GM21825 (cell line): ENCODE measurements around the gene FOXJ2.
"Not testable (repeated sequence)": the region's sequence is repeated elsewhere in the genome, so short reads cannot be mapped to it uniquely, and the experiment has no call there.

ENCODE experiments used
- ATAC-seq: cut with Tn5 transposase; IDR thresholded peaks from one replicate; pipeline ENCODE4 v1.9.1; 2021; ENCODE audit warnings: mild to moderate bottlenecking, moderate library complexity; ENCODE audit not compliant: unreplicated experiment

FOXJ2 gene

DNA sequence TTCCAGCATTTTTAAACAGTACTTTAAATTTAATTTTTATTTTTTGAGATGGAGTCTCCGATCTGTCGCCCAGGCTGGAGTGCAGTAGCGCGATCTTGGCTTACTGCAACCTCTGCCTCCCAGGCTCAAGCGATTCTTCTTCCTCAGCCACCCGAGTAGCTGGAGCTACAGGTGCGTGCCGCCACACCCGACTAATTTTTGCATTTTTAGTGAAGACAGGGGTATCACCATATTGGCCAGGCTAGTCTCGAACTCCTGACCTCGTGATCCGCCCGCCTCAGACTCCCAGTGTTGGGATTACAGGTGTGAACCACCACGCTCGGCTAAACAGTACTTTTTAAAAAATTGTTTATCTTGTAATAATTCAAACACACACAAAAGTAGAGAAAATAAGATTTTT lies 4.2 kb upstream of the FOXJ2 start:
- no peak for ATAC-seq

DNA sequence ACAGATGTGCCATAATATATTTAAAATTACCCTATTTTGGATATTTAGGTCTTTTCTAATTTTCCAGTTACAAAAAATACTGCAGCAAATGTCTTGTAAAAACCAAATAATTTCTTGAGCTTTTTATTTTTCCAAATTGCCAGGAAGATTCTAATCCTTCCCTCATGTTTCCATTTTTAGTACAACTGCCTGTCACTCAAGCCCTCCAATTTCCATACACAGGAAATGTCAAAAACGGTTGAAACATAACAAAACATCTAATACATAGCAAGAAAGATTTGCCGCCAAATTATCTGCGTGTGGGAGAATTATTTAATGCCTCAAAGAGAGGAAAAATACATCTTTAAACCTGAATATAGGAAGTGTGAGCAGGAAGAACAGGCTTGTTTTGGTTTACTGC lies 2.3 kb upstream of the FOXJ2 start:
- ATAC-seq: no peak

DNA sequence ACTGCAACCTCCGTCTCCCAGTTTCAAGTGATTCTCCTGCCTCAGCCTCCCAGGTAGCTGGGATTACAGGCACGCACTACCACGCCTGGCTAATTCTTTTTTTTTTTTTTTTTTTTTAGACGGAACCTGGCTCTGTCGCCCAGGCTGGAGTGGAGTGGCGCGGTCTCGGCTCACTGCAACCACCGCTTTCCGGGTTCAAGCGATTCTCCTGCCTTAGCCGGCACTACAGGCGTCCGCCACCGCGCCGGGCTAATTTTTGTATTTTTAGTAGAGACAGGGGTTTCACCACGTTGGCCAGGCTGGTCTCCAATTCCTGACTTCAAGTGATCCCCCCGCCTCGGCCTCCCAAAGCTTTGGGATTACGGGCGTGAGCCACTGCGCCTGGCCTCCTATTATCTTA lies 1.5 kb upstream of the FOXJ2 start:
- ATAC-seq: not testable (repeated sequence)

- ATAC-seq: no peak
Measured at GRCh38 chr12:8031872-8032241, 659 bp upstream of the FOXJ2 start.

DNA sequence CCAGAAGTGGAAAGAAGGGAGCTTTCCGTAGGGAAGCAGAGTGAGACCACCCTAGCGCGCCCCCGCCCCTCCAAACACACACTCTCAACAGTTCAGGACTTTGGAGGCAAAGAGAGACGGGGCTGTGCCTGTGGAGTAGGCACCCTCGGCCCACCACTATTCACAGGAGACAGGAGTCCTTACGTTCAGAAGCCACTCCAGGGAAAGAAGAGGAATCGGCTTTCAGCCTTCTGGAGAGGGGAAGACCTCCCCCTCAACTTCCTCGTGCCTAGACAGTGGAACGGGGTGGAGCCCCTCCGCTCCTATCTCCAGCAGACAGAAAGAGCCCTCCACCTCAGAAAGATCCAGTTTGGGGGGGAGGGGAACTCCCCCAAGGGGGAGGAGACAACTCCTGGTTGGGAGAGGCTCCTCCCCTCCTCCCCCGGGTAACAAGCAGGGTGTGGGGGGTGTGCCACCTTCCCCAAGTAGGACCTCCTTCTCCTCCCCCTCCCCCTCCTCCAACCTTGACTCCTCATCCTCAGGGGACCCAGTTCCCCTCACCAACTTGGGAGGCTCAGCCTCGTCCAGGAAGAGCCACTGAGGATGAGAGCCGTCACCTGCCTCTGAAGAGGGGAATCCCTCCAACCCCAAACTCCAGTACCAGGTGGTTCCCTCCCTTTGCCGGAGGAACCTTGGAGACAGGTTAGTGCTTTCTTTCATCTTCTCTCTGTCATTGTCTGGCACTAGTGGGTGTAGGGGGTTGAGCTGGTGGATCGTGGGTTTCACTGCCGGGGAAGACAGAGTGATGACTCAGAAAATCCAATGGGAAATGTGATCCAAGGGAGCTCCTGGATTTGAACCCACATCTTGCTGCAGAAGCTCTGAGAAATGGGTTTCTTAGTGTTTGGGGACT lies 883 bp downstream of the FOXJ2 start:
- no peak for ATAC-seq

GRCh38 chr12:8034802-8035201 lies 2.3 kb downstream of the FOXJ2 start:
- no peak for ATAC-seq

DNA sequence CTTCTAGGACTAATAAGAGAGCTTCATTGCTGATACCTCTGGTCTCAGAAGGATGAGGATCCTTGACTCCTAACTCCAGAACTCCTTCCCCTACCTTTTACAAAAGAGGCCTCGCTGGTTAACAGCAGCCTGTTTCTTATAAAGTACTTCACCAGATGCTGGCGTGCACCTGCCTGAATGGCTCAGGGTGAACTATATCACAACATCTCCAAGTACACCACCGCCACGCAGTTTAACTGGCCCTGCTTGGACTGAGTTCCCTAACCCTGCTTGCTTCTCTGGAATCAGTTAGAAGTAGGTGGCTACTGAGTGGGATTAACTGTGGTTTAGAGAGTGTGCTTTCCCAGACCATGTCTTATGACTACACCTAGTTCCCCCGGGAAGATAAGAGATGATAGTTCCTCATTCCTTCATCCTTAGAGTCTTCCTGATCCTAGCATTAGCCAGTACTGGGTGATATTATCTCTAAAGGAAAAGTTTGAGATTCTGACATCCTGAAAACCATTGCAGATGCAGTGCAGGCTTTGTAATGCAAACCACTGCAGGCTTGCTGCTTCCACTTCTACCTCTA lies 3.0 kb downstream of the FOXJ2 start:
- ATAC-seq: no peak

- no peak for ATAC-seq
Measured at GRCh38 chr12:8036346-8036745, 3.8 kb downstream of the FOXJ2 start.

DNA sequence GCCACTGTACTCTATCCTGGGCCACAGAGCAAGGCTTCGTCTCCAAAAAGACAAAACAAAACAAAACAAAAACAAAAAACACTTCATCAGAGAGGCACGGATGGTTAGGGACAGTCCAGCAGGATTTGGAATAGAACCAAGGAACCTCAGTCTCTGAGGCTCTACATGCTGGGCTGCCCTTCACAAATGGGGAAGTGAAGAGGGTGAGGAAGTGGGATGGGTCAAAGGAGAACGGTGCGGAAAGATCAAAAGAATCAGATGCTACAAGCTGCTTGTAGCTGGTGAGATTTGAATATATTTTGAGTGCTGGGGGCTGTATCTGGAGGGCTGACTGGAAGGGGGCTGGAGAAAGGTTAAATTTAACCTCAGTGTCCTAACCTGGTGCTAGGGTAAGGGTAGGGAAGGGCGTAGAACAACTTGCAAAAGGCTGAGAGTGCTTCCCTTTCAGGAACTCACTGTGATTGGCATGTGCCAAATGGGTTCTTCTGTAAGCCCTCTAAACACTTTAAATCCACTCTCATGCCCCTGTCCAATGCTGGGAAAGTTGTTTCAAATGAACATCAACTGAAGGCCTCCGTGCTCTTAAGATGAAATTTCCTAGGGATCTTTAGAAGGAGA lies 4.6 kb downstream of the FOXJ2 start:
- ATAC-seq: no peak

DNA sequence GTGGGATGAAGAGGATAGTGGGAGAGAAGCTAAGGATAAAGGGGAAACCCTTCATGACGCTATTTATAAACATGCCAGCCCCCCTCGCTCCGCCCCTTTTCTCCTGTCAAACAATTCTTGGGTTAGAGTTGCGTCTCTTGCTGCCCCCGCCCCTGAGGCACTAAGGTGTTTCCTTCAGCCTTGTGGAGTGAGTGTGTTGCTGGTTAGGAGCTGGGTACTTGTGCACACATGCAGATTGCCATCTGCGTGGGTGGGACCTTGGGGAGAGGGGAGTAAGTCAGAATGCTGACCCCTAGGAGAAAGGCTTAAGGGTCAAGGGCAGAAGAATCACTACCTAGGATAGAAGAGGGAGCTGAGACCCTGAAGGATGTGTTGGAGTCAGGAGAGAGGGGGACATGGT lies 5.4 kb downstream of the FOXJ2 start:
- no peak for ATAC-seq

DNA sequence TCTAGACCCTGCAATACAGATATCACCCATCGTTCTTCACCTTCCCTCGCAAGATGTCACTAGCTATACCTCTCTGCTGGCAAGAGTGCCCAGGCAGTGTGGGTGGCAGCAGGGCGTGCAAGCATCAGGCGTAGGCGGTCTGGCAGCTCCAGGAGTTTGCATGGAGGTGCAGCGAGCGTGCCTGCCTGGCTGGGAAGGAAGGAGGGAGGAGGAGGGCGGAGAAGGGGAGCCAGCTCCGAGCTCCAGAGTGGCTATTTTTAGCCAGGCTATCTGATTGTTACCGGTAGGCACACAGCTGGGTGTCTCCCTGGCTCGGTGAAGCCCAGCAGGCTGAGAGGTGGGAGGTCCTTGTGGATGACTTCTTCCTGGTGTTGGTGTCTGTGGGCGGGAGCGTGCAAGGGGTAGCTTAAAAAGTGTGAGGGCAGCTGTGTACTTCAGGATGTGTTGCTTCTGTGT lies 6.2 kb downstream of the FOXJ2 start:
- ATAC-seq: no peak

- no peak for ATAC-seq
Measured at GRCh38 chr12:8040791-8041190, 8.3 kb downstream of the FOXJ2 start.

GRCh38 chr12:8045952-8046944 lies 13.7 kb downstream of the FOXJ2 start:
- no peak for ATAC-seq

GRCh38 chr12:8047842-8048241 lies 15.3 kb downstream of the FOXJ2 start:
- ATAC-seq: no peak

DNA sequence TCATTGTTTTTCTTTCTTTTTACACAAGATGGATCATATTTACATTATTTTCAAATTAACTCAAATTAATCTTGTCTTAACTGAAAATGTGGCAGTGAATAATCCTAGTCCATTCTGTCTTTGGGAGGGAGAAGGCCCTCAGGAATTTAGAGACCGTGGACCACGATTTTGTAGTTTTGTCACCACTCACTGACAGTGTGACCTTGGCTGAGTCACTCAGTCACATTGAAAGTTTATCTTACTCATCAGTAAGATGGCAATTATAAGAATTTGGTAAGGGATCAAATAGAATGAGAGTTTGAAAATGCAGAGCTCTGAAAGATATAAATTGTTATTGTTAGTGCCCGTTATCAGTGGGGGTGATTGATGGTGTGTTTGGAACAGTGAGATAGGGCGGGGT lies 16.4 kb downstream of the FOXJ2 start:
- ATAC-seq: no peak

DNA sequence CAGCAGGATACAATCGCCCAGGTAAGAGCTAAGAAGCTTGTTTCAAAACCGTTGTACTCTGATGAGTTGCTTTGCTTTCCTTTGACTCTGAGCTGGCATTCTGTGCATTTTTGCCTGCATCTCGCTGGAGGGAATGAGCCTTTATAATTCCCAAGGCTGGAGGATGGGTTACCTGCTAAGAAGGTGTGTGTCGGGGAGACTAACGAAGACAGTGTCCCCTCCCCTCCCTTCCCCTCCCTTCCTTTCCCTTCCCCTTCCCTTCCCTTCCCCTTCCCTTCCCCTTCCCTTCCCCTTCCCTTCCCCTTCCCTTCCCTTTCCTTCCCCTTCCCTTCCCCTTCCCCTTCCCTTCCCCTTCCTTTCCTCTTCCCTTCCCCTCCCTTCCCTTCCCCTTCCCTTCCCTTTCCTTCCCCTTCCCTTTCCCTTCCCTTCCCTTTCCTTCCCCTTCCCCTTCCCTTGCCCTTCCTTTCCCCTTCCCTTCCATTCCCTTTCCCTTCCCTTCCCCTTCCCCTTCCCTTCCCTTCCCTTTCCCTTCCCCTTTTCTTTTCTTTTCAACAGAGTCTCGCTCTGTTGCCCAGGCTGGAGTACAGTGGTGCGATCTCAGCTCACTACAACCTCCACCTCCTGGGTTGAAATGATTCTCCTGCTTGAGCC lies 18.2 kb downstream of the FOXJ2 start:
- no peak for ATAC-seq

DNA sequence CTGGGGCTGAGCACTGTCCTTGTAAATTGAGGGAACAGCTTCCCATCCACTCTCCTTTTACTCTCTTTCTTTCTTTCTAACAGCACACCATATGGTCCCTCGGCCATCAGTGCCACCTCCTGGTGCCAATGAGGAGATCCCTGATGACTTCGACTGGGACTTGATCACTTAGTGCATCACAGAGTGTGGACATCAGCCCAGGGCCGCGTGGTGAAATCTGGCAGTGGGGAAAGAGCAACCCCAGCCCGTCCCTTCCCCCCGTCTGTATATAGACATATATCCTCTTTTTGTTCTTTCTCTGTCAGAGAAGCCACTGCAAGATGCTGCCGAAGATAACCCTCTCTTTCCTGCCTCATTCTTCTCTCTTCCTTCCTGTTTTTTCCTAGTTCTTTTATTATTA lies 20.2 kb downstream of the FOXJ2 start:
- no peak for ATAC-seq

DNA sequence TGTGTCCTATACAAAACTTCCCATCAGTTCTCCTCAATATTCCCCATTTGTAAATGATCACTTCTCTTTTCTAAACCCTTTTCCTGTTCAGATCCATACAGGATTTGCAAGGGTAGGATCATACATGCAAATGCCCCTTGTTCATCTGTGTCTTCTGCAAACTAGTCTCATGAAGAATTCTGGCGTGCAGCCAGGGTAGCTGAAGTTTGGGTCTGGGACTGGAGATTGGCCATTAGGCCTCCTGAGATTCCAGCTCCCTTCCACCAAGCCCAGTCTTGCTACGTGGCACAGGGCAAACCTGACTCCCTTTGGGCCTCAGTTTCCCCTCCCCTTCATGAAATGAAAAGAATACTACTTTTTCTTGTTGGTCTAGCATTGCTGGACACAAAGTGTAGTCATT lies 22.3 kb downstream of the FOXJ2 start:
- ATAC-seq: no peak

- no peak for ATAC-seq
Measured at GRCh38 chr12:8057306-8057705, 24.8 kb downstream of the FOXJ2 start.

- ATAC-seq: no peak
Measured at GRCh38 chr12:8057839-8058238, 25.3 kb downstream of the FOXJ2 start.
